K562 (cell line): ENCODE data around the gene MED15. TPM values are rescaled to one million over a fixed set of nuclear protein-coding genes. Genes with fewer than 3 reads are reported as not detected.

Experiments used
- ATAC-seq: fragments of 200-7000 bp; cut with Tn5 transposase; 3 replicates; pipeline ENCODE4 v1.9.1; 2020; ENCODE audit warnings: moderate library complexity
- BruUV-seq: library from RNA; stranded (reverse); fragments of 400-500 nt; replicated peaks from 2 replicates; lab custom pipeline; 2021; lab: Mats Ljungman, UMichigan
- CTCF ChIA-PET: fragments of 300-600 bp; formaldehyde crosslinking; extraction: SDS; loops from one replicate; lab custom pipeline; 2021; ENCODE audit warnings: low intra/inter-chr PET ratio; lab: Yijun Ruan, JAX
- POLR2A ChIA-PET: fragments of 300-600, 350-650 bp; sonication (Branson Sonifier 250); formaldehyde crosslinking; extraction: SDS; loops from one replicate; lab custom pipeline; 2021; ENCODE audit warnings: antibody characterized with exemption, inconsistent platforms; lab: Yijun Ruan, JAX
- DNase-seq, 4 experiments: peaks; one replicate each; pipeline versions ENCODE4 v3.0.0 to v3.0.0-alpha.2; 2011 to 2018; ENCODE audit warnings: low spot score in 3 of 4, mixed read lengths in 3 of 4; ENCODE audit errors: extremely low read depth in 1 of 4
- FAIRE-seq: peaks from 2 replicates; lab custom pipeline; 2011; peaks lifted over from hg19 to GRCh38; lab: Jason Lieb, UNC
- H2AFZ ChIP-seq: 2 replicates; pipeline ENCODE4 v1.6.0; 2011; ENCODE audit warnings: low read depth, low read length, control low read depth, inconsistent platforms
- H3K27ac ChIP-seq: fragments of 200-600 bp; 3 replicates; pipeline ENCODE4 v1.8.0; 2011; ENCODE audit warnings: low read depth, mild to moderate bottlenecking, control low read depth, inconsistent platforms, low read length, moderate library complexity, mixed read lengths; ENCODE audit errors: extremely low read depth
- H3K27me3 ChIP-seq, 2 experiments: fragments of 300-600 bp in 1 of 2; 2 replicates in 1 of 2; 3 replicates in 1 of 2; pipeline versions ENCODE4 v1.6.0 to v1.8.0; 2011; ENCODE audit warnings: inconsistent platforms in 2 of 2, low read length in 2 of 2, mild to moderate bottlenecking in 1 of 2, mixed read lengths in 1 of 2, moderate library complexity in 1 of 2; ENCODE audit not compliant: control insufficient read depth in 2 of 2, insufficient read depth in 2 of 2
- H3K36me3 ChIP-seq: fragments of 300-600 bp; 3 replicates; pipeline ENCODE4 v1.8.0; 2011; ENCODE audit warnings: mild to moderate bottlenecking, low read length, inconsistent platforms; ENCODE audit not compliant: control insufficient read depth, insufficient read depth
- H3K4me1 ChIP-seq, 2 experiments: fragments of 200-600 bp in 1 of 2; replicated peaks in 1 of 2; 2 replicates in 1 of 2; 3 replicates in 1 of 2; pipeline versions ENCODE4 v1.5.1 to v1.8.0; 2011; ENCODE audit warnings: inconsistent platforms in 2 of 2, low read length in 2 of 2, mild to moderate bottlenecking in 1 of 2, mixed read lengths in 1 of 2, moderate library complexity in 1 of 2; ENCODE audit not compliant: control insufficient read depth in 2 of 2, insufficient read depth in 2 of 2
- H3K4me2 ChIP-seq: 2 replicates; pipeline ENCODE4 v1.6.1; 2011; ENCODE audit warnings: low read length, control low read depth, inconsistent platforms, mixed read lengths; ENCODE audit not compliant: insufficient read depth
- H3K4me3 ChIP-seq: fragments of 200-600 bp; sonication (generic), shearing (Covaris generic); 2 replicates; pipeline ENCODE4 v1.5.1; 2016; ENCODE audit warnings: control low read depth, inconsistent platforms
- H3K79me2 ChIP-seq: fragments of 200-600 bp; 3 replicates; pipeline ENCODE4 v1.8.0; 2011; ENCODE audit warnings: low read length, inconsistent platforms; ENCODE audit not compliant: control insufficient read depth, insufficient read depth
- H3K9ac ChIP-seq, 2 experiments: 2 replicates each; pipeline versions ENCODE4 v1.6.0 to v1.6.1; 2011; ENCODE audit warnings: low read depth in 2 of 2, low read length in 2 of 2, control low read depth in 1 of 2, inconsistent platforms in 1 of 2, mild to moderate bottlenecking in 1 of 2, mixed read lengths in 1 of 2; ENCODE audit not compliant: insufficient read depth in 1 of 2
- H3K9me1 ChIP-seq: one replicate; pipeline ENCODE4 v1.6.0; 2011; ENCODE audit warnings: inconsistent platforms, mild to moderate bottlenecking, low read length, moderate library complexity; ENCODE audit not compliant: control insufficient read depth, insufficient read depth
- H3K9me3 ChIP-seq: replicated peaks from 2 replicates; pipeline ENCODE4 v1.5.1; 2011; ENCODE audit warnings: low read depth, low read length, inconsistent platforms; ENCODE audit not compliant: control insufficient read depth, insufficient read depth
- H4K20me1 ChIP-seq: replicated peaks from 2 replicates; pipeline ENCODE4 v1.6.1; 2011; ENCODE audit warnings: low read length, inconsistent platforms, mixed read lengths; ENCODE audit not compliant: control insufficient read depth, insufficient read depth
- ELF1 ChIP-seq: fragments of 200-800 bp; sonication (Bioruptor generic); IDR thresholded peaks from 2 replicates; pipeline ENCODE4 v1.6.1; 2016; ENCODE audit warnings: missing genetic modification characterization, missing compliant biosample characterization
- ELF2 ChIP-seq: fragments of 250-450 bp; sonication (Bioruptor Pico); IDR thresholded peaks from 2 replicates; pipeline ENCODE4 v1.5.0; 2021; ENCODE audit warnings: mild to moderate bottlenecking
- GTF2F1 ChIP-seq: IDR thresholded peaks from 2 replicates; pipeline ENCODE4 v1.6.1; 2011; ENCODE audit warnings: low read depth, low read length, improper control_type of control experiment
- KDM4B ChIP-seq, 2 experiments: fragments of 450-650 bp in 1 of 2; sonication (generic) in 1 of 2; IDR thresholded peaks; 2 replicates each; pipeline ENCODE4 v1.6.1; 2016 to 2017; ENCODE audit warnings: borderline replicate concordance in 2 of 2, antibody characterized with exemption in 1 of 2, low read depth in 1 of 2, mild to moderate bottlenecking in 1 of 2
- NEUROD1 ChIP-seq: fragments of 150-350 bp; IDR thresholded peaks from 2 replicates; pipeline ENCODE4 v1.6.1; 2014; ENCODE audit warnings: borderline replicate concordance, low read length, low read depth; ENCODE audit not compliant: partially characterized antibody
- NFXL1 ChIP-seq: fragments of 450-650 bp; formaldehyde crosslinking; IDR thresholded peaks from 2 replicates; pipeline ENCODE4 v1.4.0; 2021; ENCODE audit warnings: mild to moderate bottlenecking
- PTRF ChIP-seq: fragments of 450-650 bp; IDR thresholded peaks from 2 replicates; pipeline ENCODE4 v1.6.1; 2016; ENCODE audit warnings: mild to moderate bottlenecking, missing genetic modification characterization, missing compliant biosample characterization
- RBFOX2 ChIP-seq: fragments of 200-400 bp; formaldehyde crosslinking; IDR thresholded peaks from 2 replicates; pipeline ENCODE4 v1.6.1; 2017; ENCODE audit warnings: low read depth, mild to moderate bottlenecking, low read length, moderate library complexity
- SREBF2 ChIP-seq: sonication (generic); formaldehyde crosslinking; IDR thresholded peaks from 2 replicates; pipeline ENCODE4 v1.4.0; 2020; ENCODE audit warnings: mild to moderate bottlenecking, missing genetic modification reagents
- SRSF7 ChIP-seq: fragments of 200-400 bp; formaldehyde crosslinking; optimal IDR thresholded peaks from 2 replicates; pipeline ENCODE3; 2017; ENCODE audit warnings: mild to moderate bottlenecking, low read depth, low read length
- ZBTB8A ChIP-seq: fragments of 450-650 bp; IDR thresholded peaks from 2 replicates; pipeline ENCODE4 v1.6.1; 2018; ENCODE audit warnings: mild to moderate bottlenecking, moderate library complexity; ENCODE audit not compliant: partially characterized antibody
- ZNF197 ChIP-seq: fragments of 200-800 bp; sonication (Bioruptor generic); IDR thresholded peaks from 2 replicates; pipeline ENCODE4 v1.6.1; 2016; ENCODE audit warnings: low read depth, missing genetic modification characterization, missing compliant biosample characterization
- ZNF696 ChIP-seq: fragments of 250-450 bp; sonication (Bioruptor Pico); conservative IDR thresholded peaks from 2 replicates; pipeline ENCODE4 v1.4.0; 2020; ENCODE audit warnings: mild to moderate bottlenecking, moderate library complexity
- ZNF699 ChIP-seq: fragments of 250-450 bp; sonication (Bioruptor Pico); IDR thresholded peaks from 2 replicates; pipeline ENCODE4 v1.8.0; 2021; ENCODE audit warnings: mild to moderate bottlenecking, moderate library complexity; ENCODE audit not compliant: insufficient replicate concordance
- ZNF707 ChIP-seq: fragments of 250-450 bp; sonication (Bioruptor Pico); conservative IDR thresholded peaks from 2 replicates; pipeline ENCODE4 v1.8.0; 2022; ENCODE audit warnings: inconsistent platforms, mild to moderate bottlenecking, moderate library complexity
- WGBS: fragments of 100-300 bp; shearing (Covaris generic); methylation state at CpG from one replicate; pipeline ENCODE4 v1.1.6; 2016; ENCODE audit warnings: low coverage, mixed read lengths; ENCODE audit not compliant: insufficient coverage; ENCODE audit errors: missing lambda C conversion rate; 5-methylcytosine and 5-hydroxymethylcytosine counted together
- in situ Hi-C: fragments of 300-500 bp; cut with MboI; formaldehyde crosslinking; loops from 4 replicates; pipeline ENCODE4 v1.15.0; 2018; ENCODE audit warnings: inconsistent platforms, mixed read lengths
- intact Hi-C: fragments of 100-400 bp; cut with micrococcal nuclease; formaldehyde crosslinking; loops from 2 replicates; pipeline ENCODE4 v1.14.2; 2022
- polyA plus RNA-seq, 8 experiments: library from polyadenylated mRNA; depleted of rRNA in 4 of 8; stranded (reverse) in 5 of 8; unstranded in 3 of 8; fragments of >200 nt; fragmentation: Nextera tagmentation in 2 of 8; fragmentation: Illumina TruSeq in 1 of 8; extraction: Ambion mirVana in 2 of 8; extraction: Trizol in 1 of 8; gene quantifications; 2 replicates each; pipeline versions ENCODE4 v1.2.1 to v1.2.3, GENCODE V29; 2011 to 2014; ENCODE audit warnings: inconsistent platforms in 1 of 8, missing spikeins in 1 of 8
- total RNA-seq, 7 experiments: library from RNA; depleted of rRNA in 6 of 7; stranded (reverse); fragments of >200 nt in 6 of 7; fragmentation: Illumina TruSeq in 2 of 7; extraction: Trizol in 2 of 7; gene quantifications; 2 replicates each; pipeline versions ENCODE4 v1.2.1 to v1.2.3, GENCODE V29; 2011 to 2021; ENCODE audit warnings: low replicate concordance in 1 of 7
- TF ChIP-seq, protein P1 (sequence below): IDR thresholded peaks from 3 replicates; pipeline ENCODE4 v1.6.1; 2011; ENCODE audit warnings: borderline replicate concordance, mild to moderate bottlenecking; ENCODE audit not compliant: insufficient read length, insufficient read depth
- TF ChIP-seq, protein P2 (sequence below): fragments of 250-450 bp; sonication (Bioruptor Pico); IDR thresholded peaks from 2 replicates; pipeline ENCODE4 v1.5.0; 2020; ENCODE audit warnings: mild to moderate bottlenecking
- TF ChIP-seq, protein P3 (sequence below): fragments of 250-450 bp; sonication (Bioruptor Pico); IDR thresholded peaks from 2 replicates; pipeline ENCODE4 v1.5.0; 2022; ENCODE audit warnings: mild to moderate bottlenecking

The MED15 gene
- total and polyA plus RNA-seq, 9 of the 15 experiments (the other 6 are each of a cell fraction or from before 2014, with no cell fraction given), result 4.0 to 271 (median 60.1) TPM

DNA sequence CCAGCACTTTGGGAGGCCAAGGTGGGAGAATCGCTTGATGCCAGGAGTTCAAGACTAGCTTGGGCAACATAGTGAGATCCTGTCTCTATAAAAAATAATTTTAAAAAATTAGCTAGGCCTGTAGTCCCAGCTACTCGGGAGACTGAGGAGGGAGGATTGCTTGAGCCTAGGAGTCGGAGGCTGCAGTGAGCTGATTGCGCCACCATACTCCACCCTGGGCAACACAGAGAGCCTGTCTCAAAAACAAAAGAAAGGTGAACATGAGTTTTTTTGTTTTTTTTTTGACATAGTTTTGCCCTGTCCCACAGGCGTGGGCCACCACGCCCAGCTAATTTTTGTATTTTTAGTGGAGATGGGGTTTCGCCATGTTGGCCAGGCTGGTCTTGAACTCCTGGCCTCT lies 17.6 kb downstream of the MED15 start (continued):
- TF ChIP-seq ZNF699 (CRISPR knock-in tag) (peak; percentile 7), PTRF (tag) (no peak), ELF1 (no peak)
- TF ChIP-seq, protein P1, sequence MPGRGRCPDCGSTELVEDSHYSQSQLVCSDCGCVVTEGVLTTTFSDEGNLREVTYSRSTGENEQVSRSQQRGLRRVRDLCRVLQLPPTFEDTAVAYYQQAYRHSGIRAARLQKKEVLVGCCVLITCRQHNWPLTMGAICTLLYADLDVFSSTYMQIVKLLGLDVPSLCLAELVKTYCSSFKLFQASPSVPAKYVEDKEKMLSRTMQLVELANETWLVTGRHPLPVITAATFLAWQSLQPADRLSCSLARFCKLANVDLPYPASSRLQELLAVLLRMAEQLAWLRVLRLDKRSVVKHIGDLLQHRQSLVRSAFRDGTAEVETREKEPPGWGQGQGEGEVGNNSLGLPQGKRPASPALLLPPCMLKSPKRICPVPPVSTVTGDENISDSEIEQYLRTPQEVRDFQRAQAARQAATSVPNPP, result no peak
- TF ChIP-seq, all 486 proteins: peak for 9

DNA sequence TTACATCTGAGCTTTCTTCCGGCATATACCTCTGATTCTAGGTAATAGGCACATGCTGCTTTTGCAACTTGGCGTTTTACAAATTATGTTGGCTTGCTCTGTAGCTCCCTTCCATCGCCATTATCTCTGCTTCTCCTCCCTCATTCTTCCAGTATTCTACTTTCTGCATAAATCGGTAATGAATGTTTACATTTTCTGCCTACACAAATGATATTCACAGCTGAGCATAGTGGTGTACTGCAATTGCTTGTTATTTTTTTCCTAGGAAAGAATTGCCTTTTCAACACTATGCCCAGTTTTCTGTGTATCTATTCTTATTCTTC lies 18.9 kb downstream of the MED15 start:
- no TSS peak for BruUV-seq
- Histone ChIP-seq H3K9me1 (peaks cover 28% of the 10 kb centered on the region), H3K27ac (no peak overlapping the region), H3K4me2 (no peak overlapping the region), H4K20me1 (peaks cover 61% of the 10 kb centered on the region), H3K4me1 (peaks cover 43 to 64% of the 10 kb centered on the region in 2 experiments), H3K9ac (no peak overlapping the region), H2AFZ (no peak overlapping the region), H3K36me3 (peaks cover 69% of the 10 kb centered on the region), H3K27me3 (no peaks in the 10 kb centered on the region), H3K4me3 (no peak overlapping the region), H3K79me2 (peaks cover 94% of the 10 kb centered on the region), H3K9me3 (no peaks in the 10 kb centered on the region)
- FAIRE-seq, result no peak
- intact Hi-C loops (no loop called here), in situ Hi-C loops (no loop called here)
- POLR2A ChIA-PET, result interaction anchor here (0.6 to 68.9 kb wide), 6 partner anchors 6 to 227 kb away, joined by 3 to 1693 read pairs (median 5); partner anchors contain the start of gene MED15
- CTCF ChIA-PET, result interaction anchor here (0.6 to 1.7 kb wide), 2 partner anchors 30 to 1467 kb away, joined by 3 to 5 read pairs; partner anchors contain the start of gene KLHL22
- 80% methylated on average over 4 of the region's 4 CpGs for WGBS
- no peak for ATAC-seq
- peak in 2 of 4 experiments; percentile 29 to 30 for DNase-seq
- no peak for TF ChIP-seq KDM4B (IDR thresholded peaks at IDR 0.05; ENCODE audit: borderline replicate concordance in 2 of 2, low read depth in 1 of 2)
- no peak for TF ChIP-seq ZNF707 (CRISPR knock-in tag)
- 0 out of 2 replicates have a peak, but pooled peaks have one; percentile 43 for TF ChIP-seq ZNF696
- TF ChIP-seq, protein P2, sequence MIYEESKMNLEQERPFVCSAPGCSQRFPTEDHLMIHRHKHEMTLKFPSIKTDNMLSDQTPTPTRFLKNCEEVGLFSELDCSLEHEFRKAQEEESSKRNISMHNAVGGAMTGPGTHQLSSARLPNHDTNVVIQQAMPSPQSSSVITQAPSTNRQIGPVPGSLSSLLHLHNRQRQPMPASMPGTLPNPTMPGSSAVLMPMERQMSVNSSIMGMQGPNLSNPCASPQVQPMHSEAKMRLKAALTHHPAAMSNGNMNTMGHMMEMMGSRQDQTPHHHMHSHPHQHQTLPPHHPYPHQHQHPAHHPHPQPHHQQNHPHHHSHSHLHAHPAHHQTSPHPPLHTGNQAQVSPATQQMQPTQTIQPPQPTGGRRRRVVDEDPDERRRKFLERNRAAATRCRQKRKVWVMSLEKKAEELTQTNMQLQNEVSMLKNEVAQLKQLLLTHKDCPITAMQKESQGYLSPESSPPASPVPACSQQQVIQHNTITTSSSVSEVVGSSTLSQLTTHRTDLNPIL, result no peak
- TF ChIP-seq NEUROD1, result no peak
- no peak for TF ChIP-seq GTF2F1
- no peak for TF ChIP-seq NFXL1 (CRISPR knock-in tag)
- no peak for TF ChIP-seq SRSF7
- no peak for TF ChIP-seq RBFOX2
- TF ChIP-seq ZBTB8A, result no peak
- no peak for TF ChIP-seq SREBF2 (CRISPR knock-in tag)
- TF ChIP-seq ELF2 (CRISPR knock-in tag), result no peak
- TF ChIP-seq, protein P3, sequence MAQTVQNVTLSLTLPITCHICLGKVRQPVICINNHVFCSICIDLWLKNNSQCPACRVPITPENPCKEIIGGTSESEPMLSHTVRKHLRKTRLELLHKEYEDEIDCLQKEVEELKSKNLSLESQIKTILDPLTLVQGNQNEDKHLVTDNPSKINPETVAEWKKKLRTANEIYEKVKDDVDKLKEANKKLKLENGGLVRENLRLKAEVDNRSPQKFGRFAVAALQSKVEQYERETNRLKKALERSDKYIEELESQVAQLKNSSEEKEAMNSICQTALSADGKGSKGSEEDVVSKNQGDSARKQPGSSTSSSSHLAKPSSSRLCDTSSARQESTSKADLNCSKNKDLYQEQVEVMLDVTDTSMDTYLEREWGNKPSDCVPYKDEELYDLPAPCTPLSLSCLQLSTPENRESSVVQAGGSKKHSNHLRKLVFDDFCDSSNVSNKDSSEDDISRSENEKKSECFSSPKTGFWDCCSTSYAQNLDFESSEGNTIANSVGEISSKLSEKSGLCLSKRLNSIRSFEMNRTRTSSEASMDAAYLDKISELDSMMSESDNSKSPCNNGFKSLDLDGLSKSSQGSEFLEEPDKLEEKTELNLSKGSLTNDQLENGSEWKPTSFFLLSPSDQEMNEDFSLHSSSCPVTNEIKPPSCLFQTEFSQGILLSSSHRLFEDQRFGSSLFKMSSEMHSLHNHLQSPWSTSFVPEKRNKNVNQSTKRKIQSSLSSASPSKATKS (CRISPR knock-in tag), result no peak
- TF ChIP-seq ZNF197 (CRISPR knock-in tag), result no peak
